HG02981 (cell line): ENCODE measurements around the gene EXOC4.

Experiments used
- ATAC-seq: cut with Tn5 transposase; IDR thresholded peaks from one replicate; pipeline ENCODE4 v1.9.1; 2021; ENCODE audit warnings: mild to moderate bottlenecking, moderate library complexity; ENCODE audit not compliant: unreplicated experiment

EXOC4 gene

DNA sequence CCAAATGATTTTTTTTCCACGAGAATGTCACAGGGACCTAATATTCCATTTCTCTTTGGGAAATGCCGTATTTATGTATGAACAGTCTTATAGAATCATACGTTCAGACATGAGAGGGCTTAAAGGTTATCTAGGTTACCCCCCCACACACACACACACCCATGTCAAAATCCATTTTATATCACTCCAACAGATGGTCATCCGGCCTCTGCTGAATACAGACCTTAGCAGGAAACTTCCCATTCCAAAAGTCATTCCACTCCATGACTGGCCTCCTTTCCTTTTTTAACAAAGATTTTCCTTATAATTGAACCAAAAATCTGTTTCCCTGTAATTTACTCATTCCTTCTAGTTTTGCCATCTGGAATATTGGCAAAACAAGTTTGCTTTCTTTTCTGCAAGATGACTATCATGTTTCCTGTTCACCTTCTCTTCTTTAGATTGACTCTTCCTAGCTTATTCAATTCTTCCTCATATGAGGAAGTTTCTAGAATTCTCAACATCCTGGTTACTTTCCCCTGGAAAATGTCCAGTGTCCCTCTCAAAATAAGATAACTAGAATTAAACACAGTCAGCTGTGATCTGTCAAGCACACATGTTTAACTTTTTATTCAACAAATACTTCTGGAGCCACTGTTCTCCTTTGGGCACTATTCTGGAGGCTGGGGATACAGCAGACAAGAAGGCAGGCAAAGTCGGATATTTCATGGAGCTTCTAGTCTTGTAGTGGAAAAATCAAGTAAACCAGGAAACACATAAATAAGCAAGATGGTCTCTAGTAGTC is 597.8 kb downstream of the EXOC4 start:
- no peak for ATAC-seq

DNA sequence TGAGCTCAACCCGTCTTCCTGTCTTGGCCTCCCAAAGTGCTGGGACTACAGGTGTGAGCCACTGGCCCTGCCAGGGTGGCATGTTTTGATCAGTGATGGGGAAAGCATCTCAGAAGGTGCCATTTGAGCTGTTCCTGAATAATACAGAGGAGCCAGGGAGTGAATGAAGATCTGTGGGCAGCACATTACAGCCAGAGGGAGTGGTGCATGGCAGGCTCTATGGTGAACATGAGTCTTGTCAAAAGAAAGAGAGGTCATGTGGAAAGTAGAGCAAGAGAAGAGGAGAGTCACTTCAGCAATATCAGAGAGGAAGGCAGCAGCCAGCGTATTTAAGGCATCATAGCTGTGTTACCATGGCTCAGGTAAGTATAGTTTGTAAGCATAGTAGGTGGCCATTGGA is 598.5 kb downstream of the EXOC4 start:
- no peak for ATAC-seq

DNA sequence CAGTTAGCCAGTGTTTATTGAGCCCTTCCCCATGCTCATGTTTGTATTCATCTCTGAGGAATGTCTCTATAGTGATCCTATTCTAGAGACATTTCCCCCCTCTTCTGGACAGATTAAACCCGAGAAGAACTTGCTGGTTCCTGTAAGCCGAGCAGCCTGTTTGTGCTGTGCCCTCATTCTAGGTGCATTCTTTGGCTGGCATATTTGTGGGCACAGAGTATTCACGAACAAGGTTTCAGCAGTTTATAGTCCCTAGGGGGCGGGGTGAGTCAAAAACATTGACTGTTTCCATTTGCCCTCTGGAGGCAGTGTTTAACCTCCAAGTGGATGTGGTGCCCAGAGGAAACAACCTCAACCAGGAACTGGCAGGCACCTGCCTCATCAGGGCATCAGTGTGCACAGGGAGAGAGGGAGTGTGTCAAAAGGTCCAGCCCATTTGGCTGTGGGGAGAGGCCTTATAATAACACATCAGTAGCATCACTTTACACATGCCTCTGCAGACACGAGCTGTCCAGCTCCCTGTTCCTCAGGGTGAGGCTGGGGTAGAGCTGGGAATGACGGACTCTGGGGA is 600.9 kb downstream of the EXOC4 start:
- peak; percentile 66 for ATAC-seq

DNA sequence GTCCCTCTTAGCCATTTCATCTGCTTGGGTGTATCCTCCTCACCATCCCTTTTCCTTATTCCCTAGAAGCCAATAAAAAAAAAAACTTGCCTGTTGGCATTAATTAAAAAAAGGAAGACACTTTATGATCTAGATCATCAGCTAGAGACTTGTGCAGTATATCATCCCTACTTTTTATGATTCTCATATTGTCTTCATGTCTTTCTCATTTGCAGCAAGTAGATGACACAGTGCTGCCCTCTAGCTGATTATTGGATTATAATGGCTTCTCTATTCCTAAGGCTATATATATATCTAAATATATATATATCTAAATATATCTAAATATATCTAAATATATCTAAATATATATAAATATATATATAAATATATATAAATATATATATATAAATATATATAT is 601.9 kb downstream of the EXOC4 start:
- ATAC-seq = no peak

DNA sequence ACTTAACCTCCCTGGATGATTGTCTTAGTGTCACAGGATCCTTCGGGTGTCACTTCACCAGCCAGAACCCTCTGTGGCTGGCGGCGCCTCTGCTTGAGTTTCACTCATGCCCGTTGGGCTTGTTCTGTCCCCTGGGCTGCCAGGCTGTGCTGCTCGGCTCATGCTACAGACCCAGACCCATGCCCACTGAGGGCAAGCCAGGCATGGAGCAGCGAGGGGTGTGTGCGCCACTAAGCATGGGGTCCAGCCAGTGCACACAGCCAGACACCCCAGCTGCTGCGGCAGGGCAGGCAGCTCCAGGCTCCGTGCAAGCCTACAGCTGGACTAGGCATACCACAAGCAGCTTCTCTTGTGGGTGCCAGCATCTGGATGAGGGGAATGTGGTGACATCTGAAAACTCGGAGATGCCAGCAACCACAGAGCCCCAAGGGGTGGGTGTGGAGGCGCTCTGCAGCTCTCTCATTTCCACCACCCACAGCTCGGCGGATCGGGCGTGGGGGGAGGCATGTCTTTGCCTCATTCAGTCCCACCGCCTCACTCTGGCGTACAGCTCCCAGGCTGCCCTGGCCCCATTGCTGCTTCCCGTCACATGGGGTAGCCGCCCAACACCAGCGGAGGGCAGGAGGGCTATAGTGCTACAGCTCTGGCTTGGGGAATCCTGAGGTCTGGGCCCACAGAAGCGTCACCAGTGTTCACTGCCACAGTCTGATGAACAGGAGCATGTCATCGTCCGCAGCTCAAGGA is 604.7 kb downstream of the EXOC4 start:
- no peak for ATAC-seq

DNA sequence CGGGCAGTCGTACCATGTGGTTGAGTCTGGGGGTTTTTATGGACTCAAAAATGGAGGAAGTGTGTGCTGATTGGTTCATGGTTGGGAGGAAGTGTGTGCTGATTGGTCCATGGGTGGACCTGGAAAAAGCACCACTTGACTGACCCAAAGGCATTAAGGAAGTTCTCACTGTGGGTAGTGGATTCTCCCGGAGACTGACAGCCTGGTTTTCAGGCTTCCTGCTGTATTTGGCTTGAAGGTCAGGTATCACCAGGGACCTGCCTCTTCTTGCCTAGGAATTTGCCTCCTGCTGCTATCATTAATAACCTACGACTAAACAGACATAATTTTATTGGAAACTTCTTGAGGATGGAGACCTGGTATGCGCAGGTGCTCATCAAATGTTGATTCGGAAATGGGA is 605.4 kb downstream of the EXOC4 start:
- no peak for ATAC-seq

DNA sequence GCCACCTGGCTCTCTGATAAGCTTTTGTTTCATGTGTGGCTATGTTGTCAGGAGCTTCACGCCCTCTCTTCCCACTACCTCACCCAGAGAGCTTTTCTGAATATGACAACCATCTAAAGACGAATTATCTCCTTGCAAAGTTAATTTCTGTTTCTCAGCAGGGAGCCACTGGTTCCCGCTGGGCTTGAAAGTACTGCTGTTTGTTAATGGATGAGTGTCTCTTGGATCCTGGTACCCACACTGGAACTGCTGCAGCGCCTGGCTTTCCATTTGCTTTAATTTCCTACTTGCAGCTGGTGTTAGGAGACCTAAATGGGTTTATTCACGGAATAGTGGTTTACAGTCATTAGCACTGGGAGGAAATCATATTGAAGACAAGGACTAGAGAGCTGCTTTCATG is 606.4 kb downstream of the EXOC4 start:
- ATAC-seq = no peak

DNA sequence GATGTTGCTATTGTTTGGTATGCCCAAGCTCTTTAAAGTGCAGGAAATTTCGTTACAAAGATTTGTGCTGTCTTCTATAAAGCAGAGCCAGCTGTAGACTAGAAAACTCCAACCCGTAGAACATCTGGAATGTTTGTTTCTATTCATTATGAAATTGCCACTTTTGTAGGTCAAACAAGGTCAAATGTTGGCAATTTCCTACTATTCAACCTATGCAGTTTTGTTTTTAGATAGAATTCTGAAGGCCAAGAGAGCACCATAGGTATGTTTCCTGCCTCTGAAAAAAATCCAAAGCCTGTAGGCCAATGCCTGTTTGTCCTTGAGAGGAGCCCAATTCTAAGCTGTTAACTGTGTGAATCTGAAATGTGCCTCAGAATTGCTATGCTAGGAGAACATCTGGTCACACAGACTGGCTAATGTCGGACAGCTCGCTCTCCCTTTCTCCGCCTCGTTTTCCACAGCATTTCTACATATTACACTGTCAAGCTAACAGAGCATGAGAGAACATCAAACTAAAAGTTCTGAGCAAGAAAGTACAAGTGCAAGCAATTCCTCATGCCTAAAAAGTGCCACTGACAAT is 607.1 kb downstream of the EXOC4 start:
- no peak for ATAC-seq

DNA sequence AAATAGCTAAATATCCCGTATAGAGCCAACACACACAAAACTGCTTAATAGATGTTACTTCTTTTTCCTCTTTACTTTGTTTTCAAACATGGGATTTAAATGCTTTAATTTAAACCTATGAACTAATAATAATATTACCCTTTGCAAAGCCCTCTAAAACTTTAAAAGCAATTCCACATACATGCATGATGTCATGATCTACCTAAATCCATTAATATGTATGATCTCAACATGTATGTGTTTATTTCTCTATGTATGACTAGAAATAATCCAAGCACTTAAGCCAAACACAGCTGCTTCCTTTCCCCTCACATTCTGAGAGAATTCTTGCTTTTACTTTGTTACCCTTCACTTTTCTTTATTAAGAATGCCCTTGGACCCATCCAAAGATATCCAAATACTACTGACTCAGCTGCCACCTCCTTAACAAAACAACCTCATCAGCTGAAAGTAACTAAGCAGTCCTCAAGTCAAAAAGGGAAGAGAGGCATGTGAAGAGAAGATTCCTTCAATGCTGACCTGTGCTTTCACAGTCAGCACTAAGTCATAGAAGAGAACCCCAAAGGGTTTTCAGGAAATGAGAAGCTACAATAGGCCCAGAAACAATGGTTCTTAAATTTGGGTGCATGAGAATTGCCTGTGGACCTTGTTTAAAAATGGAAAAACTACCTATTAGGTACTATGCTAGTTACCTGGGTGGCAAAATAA is 607.9 kb downstream of the EXOC4 start:
- no peak for ATAC-seq

DNA sequence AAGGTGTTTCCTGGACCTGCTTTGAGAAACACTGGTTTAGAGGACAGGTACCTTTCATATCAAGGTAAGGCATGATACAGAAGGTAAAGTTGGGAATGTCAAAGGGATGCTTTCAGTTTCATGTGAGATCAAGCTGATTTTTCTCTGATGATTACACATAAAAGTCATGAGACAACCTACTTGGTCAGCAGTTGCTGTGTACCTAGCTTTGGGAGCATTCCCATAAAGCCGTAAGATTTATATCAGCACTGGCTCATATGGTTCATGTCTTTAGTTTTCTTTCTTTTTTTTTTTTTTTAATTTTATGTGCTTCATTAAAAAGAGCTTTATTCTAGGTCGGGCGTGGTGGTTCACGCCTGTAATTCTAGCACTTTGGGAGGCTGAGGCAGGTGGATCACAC is 609.0 kb downstream of the EXOC4 start:
- ATAC-seq = no peak

DNA sequence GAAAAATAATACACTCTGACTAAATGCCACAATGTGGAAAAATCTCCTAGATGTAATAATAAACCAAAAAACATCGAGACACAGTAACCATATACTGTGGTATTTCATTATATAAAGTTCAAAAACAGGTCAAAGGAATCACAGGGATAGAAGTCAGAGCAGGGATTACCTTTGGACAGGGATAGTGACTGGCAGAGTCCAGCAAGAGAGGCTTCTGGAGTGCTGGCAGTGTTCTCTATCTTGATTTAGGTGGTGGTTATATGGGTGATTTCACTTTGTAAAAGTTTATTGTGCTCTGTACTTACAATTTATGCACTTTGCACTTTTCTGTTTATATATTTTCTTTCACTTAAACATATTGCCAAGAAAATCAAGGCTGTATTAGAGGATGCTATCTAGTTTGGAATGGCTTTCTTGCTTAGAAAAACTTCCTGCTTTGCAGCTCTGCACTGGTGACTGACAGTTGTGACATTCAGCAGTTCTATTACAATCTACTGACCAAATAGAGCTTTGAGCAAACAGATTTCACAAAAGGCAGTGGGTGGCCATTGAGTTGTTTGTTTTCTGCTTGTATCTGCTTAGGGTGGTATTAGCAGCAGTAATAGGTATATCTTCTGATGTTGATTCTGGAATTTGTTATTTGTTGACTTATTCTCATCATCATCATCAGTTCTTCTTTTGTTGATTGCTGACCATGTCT is 610.6 kb downstream of the EXOC4 start:
- ATAC-seq = no peak

DNA sequence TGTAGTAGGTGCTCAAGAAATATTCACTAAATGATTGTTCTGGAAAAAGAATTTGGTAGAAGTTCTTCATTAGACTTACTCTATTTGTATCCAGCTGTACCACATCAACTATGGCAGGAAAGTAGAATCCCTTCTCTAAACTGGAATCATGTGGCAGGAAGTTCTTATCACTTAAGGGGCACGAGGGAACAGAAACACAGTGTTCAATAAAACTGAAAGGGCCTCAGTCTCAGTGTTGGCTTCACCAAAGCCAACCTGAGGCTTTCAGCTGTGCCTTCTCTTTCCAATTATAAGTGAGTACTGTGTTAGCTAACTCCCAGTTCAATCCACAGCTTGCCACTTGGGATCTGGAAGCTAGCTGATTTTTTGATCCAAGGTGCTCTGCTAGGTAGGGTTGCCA is 616.7 kb downstream of the EXOC4 start:
- ATAC-seq = no peak

DNA sequence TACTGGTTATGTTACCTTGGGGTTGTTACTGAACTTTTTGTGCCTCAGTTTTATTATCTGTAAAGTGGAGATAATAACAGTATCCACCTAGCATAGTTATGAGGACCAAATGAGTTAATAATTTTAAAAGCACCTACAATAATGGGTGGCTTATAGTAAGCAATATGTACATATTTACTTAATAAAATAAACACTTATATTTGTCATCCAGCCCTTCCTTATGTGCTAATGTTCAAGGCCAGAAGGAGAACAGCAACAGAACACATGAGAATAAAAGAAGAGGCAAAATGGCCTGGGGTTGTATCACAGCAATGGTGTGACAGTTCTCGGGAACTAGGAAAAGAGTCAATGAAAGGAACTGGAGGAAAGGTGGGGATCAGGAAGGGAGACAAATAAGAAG is 618.9 kb downstream of the EXOC4 start:
- ATAC-seq = no peak

DNA sequence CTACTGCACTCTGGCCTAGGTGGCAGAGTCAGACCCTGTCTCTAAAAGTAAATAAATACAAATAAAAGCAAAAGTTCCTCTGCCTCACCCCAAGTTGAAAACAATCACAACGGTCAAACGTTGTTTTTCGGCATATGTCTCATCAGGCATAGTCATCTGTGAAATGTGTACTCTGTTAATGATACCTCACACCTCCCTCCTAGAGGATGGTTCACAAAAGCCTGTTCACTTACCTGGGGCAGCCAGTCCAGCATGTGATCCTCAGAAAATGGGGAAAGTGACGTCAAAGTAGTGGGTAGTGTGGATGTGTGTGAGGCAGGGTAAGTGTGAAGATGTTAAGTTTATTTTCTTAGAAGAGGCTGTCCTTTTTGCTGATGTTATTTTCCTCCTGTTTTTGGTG is 620.3 kb downstream of the EXOC4 start:
- no peak for ATAC-seq

DNA sequence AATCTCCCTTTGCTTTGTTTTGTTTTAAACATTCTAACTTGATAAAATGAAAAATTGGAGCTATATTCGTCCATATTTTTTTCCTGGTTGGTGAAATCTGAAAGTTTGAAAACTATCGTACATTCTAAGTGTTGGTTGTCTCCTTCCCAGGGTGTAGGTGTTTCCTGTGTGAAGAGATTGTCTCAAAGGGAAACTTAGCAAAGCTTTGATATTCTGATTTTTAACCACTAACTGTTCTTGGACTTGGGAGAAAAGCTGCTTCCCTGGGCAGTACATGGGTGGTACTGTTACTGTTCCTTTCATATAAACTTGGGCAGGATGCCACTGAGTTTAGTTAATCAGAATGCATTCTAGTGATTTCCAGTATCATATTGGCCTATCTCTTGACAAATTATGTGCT is 620.8 kb downstream of the EXOC4 start:
- ATAC-seq = no peak

DNA sequence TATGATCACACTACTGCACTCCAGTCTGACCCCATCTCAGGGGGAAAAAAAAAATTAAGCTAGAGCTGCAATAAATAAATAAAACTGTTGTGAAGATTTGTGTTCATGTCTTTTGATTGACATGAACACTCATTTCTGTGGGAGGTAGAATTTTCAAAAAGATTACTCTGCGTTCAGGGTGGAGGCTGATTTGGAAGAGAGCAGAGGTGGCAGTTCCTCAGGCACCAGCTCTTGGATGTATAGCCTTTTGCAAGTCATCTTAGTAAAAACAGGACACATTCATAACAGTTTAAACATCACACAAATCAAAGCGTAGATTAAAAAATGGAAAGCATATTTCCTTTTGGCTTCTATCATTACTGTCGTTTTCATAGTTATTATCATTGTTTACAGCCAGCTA is 630.7 kb downstream of the EXOC4 start:
- ATAC-seq = no peak

DNA sequence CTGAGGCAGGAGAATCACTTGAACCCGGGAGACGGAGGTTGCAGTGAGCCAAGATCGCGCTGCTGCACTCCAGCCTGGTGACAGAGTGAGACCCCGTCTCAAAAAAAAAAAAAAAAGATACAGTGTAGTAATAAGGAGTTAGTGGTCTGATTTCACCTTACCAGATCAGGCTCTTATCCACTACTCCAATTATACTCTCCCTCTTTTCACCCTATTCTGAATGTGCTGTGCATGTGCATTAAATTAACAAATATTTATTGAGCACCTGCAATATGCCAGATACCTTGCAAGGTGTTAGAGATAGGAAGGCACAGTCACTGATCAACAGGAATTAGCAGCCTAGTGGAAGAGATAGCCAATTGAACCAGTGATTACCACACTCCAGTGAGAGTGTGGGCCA is 632.3 kb downstream of the EXOC4 start:
- ATAC-seq = no peak

DNA sequence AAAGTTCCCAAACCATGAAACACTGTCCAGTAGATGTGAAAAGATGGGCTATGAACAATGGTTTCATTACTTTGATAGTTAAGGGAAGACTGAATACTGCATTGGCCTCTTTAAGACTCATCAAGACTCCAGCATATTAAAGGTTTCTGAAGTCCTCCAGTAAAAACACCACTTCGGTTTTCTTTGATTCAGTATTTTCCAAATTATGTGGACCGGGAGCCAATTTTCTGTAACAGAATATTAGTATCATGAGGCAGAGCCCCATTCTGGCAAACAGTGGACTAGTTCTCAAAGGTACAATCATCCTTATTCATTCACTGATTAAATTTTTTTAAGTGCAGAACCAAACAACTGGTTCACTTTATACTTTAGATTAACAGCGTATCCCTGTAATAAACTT is 633.2 kb downstream of the EXOC4 start:
- ATAC-seq = no peak

DNA sequence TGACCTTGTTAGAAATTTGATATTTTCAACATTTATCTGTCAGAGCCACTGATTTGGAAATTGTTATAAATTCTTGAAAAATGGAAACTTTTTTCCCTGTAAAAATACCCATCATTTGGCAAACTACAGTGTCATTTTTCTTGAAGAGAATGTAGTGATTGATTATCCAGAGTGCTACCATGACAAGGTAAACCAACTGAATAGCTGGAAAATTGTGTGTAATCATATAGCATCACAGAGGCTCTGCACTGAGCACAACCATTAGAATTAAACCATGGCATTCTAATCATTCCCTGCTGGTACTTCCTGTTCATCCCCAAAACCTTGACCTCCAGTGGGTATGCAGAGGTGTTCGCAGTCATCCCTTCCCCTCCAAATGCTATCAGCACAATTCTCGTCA is 633.9 kb downstream of the EXOC4 start:
- ATAC-seq = no peak

DNA sequence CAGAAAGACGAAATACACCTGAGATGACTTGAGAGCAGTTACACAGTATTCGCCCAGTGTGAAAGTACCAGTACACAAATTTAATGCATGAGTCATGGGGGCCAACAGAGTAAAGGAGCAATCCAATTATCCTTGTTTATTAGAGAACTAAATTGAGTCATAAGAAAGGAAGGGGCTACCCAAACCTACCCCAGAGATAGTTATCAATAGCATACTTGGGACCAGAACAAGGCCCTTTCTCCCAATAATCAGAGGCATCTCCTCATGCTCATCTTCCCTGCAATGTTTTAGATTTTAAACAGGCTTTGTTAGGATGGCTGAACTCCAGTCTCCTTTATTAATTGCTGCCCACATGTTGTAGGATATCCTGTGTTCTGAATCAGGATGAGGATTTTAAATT is 634.6 kb downstream of the EXOC4 start:
- no peak for ATAC-seq
